Activated B cell treated with CpG ODN at 0.5 μM for 24 hours (primary cell): ENCODE results near the gene TENM4. TPM values are rescaled to one million over a fixed set of nuclear protein-coding genes. Genes with fewer than 3 reads are reported as not detected.

Source experiments
- ATAC-seq: fragments of 200-7000 bp; cut with Tn5 transposase; one replicate; pipeline ENCODE4 v1.10.0; 2021; ENCODE audit warnings: low read depth, mild to moderate bottlenecking, moderate library complexity
- CTCF ChIA-PET: fragments of 350-600 bp; sonication (Branson Sonifier 250); formaldehyde crosslinking; loops from one replicate; lab custom pipeline; 2021; ENCODE audit warnings: antibody characterized with exemption; lab: Charles Lee
- POLR2A ChIA-PET: fragments of 350-600 bp; sonication (Branson Sonifier 250); formaldehyde crosslinking; loops from one replicate; lab custom pipeline; 2021; ENCODE audit warnings: antibody characterized with exemption; lab: Charles Lee
- DNase-seq: peaks from one replicate; pipeline ENCODE4 v3.0.0; 2022
- H3K27ac Mint-ChIP-seq: one replicate; pipeline ENCODE4 v1.8.0; 2020; ENCODE audit warnings: mixed read lengths
- H3K27me3 Mint-ChIP-seq: one replicate; pipeline ENCODE4 v1.8.0; 2021; ENCODE audit warnings: mixed read lengths
- H3K36me3 Mint-ChIP-seq: one replicate; pipeline ENCODE4 v1.8.0; 2021; ENCODE audit warnings: low read depth, mixed read lengths
- H3K4me1 Mint-ChIP-seq: one replicate; pipeline ENCODE4 v1.8.0; 2021; ENCODE audit warnings: mixed read lengths
- H3K4me3 Mint-ChIP-seq: one replicate; pipeline ENCODE4 v1.8.0; 2020; ENCODE audit warnings: mild to moderate bottlenecking, mixed read lengths
- H3K9me3 Mint-ChIP-seq: one replicate; pipeline ENCODE4 v1.8.0; 2020; ENCODE audit warnings: mixed read lengths
- intact Hi-C: fragments of 100-400 bp; cut with micrococcal nuclease; formaldehyde crosslinking; loops from one replicate; pipeline ENCODE4 v1.15.1; 2024
- total RNA-seq: library from RNA; stranded (reverse); gene quantifications from 2 replicates; pipeline ENCODE4 v1.2.3, GENCODE V29; 2022
- TF ChIP-seq, protein P1 (sequence below): fragments of 200-600 bp; IDR thresholded peaks from one replicate; pipeline ENCODE4 v1.8.0; 2022; ENCODE audit warnings: antibody characterized with exemption, mild to moderate bottlenecking

TENM4 gene
- total RNA-seq, 1 donor from 2014 or later, result 2.4 TPM

GRCh38 chr11:79325851-79326250 is 115.0 kb downstream of the TENM4 start:
- ATAC-seq (no peak), DNase-seq (no peak)
- TF ChIP-seq, protein P1, sequence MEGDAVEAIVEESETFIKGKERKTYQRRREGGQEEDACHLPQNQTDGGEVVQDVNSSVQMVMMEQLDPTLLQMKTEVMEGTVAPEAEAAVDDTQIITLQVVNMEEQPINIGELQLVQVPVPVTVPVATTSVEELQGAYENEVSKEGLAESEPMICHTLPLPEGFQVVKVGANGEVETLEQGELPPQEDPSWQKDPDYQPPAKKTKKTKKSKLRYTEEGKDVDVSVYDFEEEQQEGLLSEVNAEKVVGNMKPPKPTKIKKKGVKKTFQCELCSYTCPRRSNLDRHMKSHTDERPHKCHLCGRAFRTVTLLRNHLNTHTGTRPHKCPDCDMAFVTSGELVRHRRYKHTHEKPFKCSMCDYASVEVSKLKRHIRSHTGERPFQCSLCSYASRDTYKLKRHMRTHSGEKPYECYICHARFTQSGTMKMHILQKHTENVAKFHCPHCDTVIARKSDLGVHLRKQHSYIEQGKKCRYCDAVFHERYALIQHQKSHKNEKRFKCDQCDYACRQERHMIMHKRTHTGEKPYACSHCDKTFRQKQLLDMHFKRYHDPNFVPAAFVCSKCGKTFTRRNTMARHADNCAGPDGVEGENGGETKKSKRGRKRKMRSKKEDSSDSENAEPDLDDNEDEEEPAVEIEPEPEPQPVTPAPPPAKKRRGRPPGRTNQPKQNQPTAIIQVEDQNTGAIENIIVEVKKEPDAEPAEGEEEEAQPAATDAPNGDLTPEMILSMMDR, result no peak
- POLR2A ChIA-PET, result no interaction called here
- H3K4me3 Mint-ChIP-seq, result no peak overlapping the region
- H3K27ac Mint-ChIP-seq, result no peak overlapping the region
- no peaks in the 10 kb centered on the region for H3K36me3 Mint-ChIP-seq
- H3K9me3 Mint-ChIP-seq, result no peaks in the 10 kb centered on the region
- H3K27me3 Mint-ChIP-seq, result peaks cover 2% of the 10 kb centered on the region
- CTCF ChIA-PET, result no interaction called here
- no peaks in the 10 kb centered on the region for H3K4me1 Mint-ChIP-seq
- intact Hi-C loops, result no loop called here

DNA sequence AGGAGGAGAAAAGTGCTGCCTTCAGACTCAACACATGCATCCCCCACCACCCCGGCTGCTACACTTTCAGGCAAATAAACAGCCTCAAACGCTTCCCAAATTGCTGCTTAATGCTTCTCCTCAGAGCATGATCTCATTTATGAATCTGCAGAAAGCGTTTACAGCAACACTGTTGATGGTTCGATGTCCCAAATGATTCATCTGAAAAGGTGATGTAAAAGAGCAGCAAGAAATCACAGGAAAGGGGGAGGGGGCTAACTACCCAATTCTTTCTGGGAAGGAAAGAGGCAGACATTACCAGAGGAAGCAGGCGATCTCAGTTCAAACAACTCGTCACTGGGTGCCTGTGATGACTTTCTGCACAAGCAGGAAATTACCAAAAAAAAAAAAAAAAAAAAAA is 119.6 kb downstream of the TENM4 start:
- no peaks in the 10 kb centered on the region for H3K9me3 Mint-ChIP-seq
- ATAC-seq, result no peak
- no peak overlapping the region for H3K27ac Mint-ChIP-seq
- TF ChIP-seq, protein P1, result no peak
- DNase-seq, result no peak
- ChIA-PET CTCF (no interaction called here), POLR2A (no interaction called here)
- intact Hi-C loops, result no loop called here
- H3K4me3 Mint-ChIP-seq, result no peak overlapping the region
- H3K27me3 Mint-ChIP-seq, result peaks cover 2% of the 10 kb centered on the region
- H3K4me1 Mint-ChIP-seq, result no peaks in the 10 kb centered on the region
- H3K36me3 Mint-ChIP-seq, result no peaks in the 10 kb centered on the region

DNA sequence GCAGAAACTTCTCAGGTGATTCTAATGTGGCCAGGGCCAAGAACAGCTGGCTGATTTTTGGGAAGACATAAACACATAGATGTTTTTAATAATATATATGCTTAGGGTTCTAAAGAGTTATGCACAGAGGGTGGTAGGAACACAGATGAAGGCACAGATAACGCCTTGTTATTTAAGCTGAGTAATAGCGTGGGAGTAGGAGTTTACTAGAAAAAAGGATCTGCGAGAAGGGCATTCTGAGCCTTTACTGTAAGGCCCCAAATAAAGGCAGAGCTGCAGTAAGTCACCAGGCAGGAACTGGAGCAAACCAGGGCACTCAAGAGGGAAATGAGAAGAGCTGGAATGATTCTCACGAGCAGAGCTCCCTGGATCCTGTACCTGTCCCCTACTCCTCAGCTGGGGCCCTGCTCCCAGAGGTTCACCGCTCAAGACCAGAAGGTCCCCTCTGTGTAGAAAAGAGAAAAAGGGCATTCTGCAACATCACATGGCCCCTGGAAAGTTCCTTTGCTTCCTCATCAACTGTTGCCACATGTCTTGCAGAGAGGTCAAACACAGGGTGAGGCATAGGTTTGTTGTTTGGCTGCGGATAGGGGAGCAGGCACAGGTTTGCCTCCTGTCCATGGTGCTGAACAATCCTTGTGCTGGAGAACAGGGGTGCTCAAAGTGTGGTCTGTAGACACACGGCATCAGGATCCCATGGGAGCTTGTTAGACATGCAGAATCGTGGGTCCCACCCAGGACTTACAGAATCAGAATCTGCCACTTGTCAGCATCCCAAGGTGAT is 125.7 kb downstream of the TENM4 start:
- Mint-ChIP-seq H3K27ac (no peak overlapping the region), H3K4me1 (no peaks in the 10 kb centered on the region), H3K4me3 (no peak overlapping the region), H3K36me3 (no peaks in the 10 kb centered on the region), H3K9me3 (no peaks in the 10 kb centered on the region), H3K27me3 (peaks cover 4% of the 10 kb centered on the region)
- TF ChIP-seq, protein P1, result no peak
- CTCF ChIA-PET, result no interaction called here
- intact Hi-C loops, result no loop called here
- POLR2A ChIA-PET, result no interaction called here
- no peak for ATAC-seq
- DNase-seq, result no peak

DNA sequence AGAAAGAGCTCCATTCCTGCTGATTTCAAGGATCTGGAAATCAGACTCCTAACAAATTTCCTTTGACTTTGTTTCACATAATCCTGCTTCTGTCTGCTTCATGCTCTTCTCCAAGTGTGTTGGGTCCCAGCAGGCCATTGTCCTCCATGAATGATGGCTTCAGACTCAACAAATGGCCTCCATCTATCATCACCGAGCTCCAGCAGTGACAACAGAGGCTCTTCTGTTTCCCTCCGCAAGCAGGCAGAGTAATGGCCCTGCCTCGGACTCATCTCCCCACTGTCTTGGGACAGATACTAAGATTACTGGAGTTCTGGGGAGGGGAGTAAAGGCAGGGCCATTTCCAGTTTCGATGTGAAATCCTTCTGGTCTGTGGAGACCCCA is 127.3 kb downstream of the TENM4 start:
- H3K4me1 Mint-ChIP-seq, result no peaks in the 10 kb centered on the region
- no peak overlapping the region for H3K4me3 Mint-ChIP-seq
- DNase-seq, result no peak

More for the DNA sequence above, 127.3 kb downstream of the TENM4 start:
- TF ChIP-seq, protein P1, result no peak
- Mint-ChIP-seq H3K27ac (no peak overlapping the region), H3K36me3 (no peaks in the 10 kb centered on the region), H3K27me3 (peaks cover 2% of the 10 kb centered on the region), H3K9me3 (no peaks in the 10 kb centered on the region)
- ATAC-seq, result no peak
- CTCF ChIA-PET, result no interaction called here
- POLR2A ChIA-PET, result no interaction called here
- intact Hi-C loops, result no loop called here
